HG03571 (cell line): ENCODE measurements around the gene RECK.

ENCODE experiments used
- ATAC-seq: cut with Tn5 transposase; IDR thresholded peaks from one replicate; pipeline ENCODE4 v1.9.1; 2021; ENCODE audit not compliant: unreplicated experiment

RECK gene

GRCh38 chr9:36136894-36137391 lies 100.2 kb downstream of the RECK start:
- peak; percentile 24 for ATAC-seq

- no peak for ATAC-seq
Observed at GRCh38 chr9:36137392-36138004, 100.8 kb downstream of the RECK start.

GRCh38 chr9:36138496-36138895 lies 101.8 kb downstream of the RECK start:
- no peak for ATAC-seq

- ATAC-seq, result no peak
Observed at GRCh38 chr9:36138901-36139300, 102.2 kb downstream of the RECK start.

GRCh38 chr9:36140086-36141084 lies 103.7 kb downstream of the RECK start:
- no peak for ATAC-seq

GRCh38 chr9:36141288-36141687 lies 104.6 kb downstream of the RECK start:
- no peak for ATAC-seq

- ATAC-seq, result no peak
Observed at GRCh38 chr9:36141761-36142160, 105.0 kb downstream of the RECK start.

- no peak for ATAC-seq
Observed at GRCh38 chr9:36142510-36143244, 106.0 kb downstream of the RECK start.

- no peak for ATAC-seq
Observed at GRCh38 chr9:36143245-36143641, 106.5 kb downstream of the RECK start.

GRCh38 chr9:36144309-36145232 lies 107.9 kb downstream of the RECK start:
- ATAC-seq, result no peak

GRCh38 chr9:36145970-36146369 lies 109.3 kb downstream of the RECK start:
- ATAC-seq, result no peak

GRCh38 chr9:36146651-36147050 lies 109.9 kb downstream of the RECK start:
- ATAC-seq, result no peak

- ATAC-seq, result no peak
Observed at GRCh38 chr9:36147441-36148175, 110.9 kb downstream of the RECK start.

GRCh38 chr9:36148311-36149051 lies 111.8 kb downstream of the RECK start:
- peak; percentile 34 for ATAC-seq

GRCh38 chr9:36149197-36149596 lies 112.5 kb downstream of the RECK start:
- ATAC-seq, result no peak

GRCh38 chr9:36150574-36151315 lies 114.0 kb downstream of the RECK start:
- no peak for ATAC-seq

GRCh38 chr9:36151316-36152210 lies 114.8 kb downstream of the RECK start:
- peak; percentile 80 for ATAC-seq
